GM21619 (cell line): Measurements from ENCODE around the gene IVD.

Experiments
- ATAC-seq: cut with Tn5 transposase; IDR thresholded peaks from one replicate; pipeline ENCODE4 v1.9.1; 2021; ENCODE audit not compliant: unreplicated experiment

The IVD gene

GRCh38 chr15:40456299-40456712 is 50.7 kb downstream of the IVD start:
- no peak for ATAC-seq

GRCh38 chr15:40456738-40457137 is 51.1 kb downstream of the IVD start:
- ATAC-seq, result no peak

GRCh38 chr15:40458495-40459371 is 53.1 kb downstream of the IVD start:
- ATAC-seq, result no peak

- no peak for ATAC-seq
Observed at GRCh38 chr15:40459391-40460015, 53.9 kb downstream of the IVD start.

GRCh38 chr15:40460404-40460803 is 54.8 kb downstream of the IVD start:
- no peak for ATAC-seq

GRCh38 chr15:40461958-40462357 is 56.4 kb downstream of the IVD start:
- no peak for ATAC-seq

- ATAC-seq, result no peak
Observed at GRCh38 chr15:40463279-40463678, 57.7 kb downstream of the IVD start.

GRCh38 chr15:40463886-40464545 is 58.4 kb downstream of the IVD start:
- ATAC-seq, result no peak

GRCh38 chr15:40464595-40465185 is 59.1 kb downstream of the IVD start:
- ATAC-seq, result no peak

- ATAC-seq, result no peak
Observed at GRCh38 chr15:40465939-40466338, 60.3 kb downstream of the IVD start.

- no peak for ATAC-seq
Observed at GRCh38 chr15:40466426-40467260, 61.0 kb downstream of the IVD start.

- no peak for ATAC-seq
Observed at GRCh38 chr15:40467261-40467615, 61.6 kb downstream of the IVD start.

- ATAC-seq, result no peak
Observed at GRCh38 chr15:40468898-40469331, 63.3 kb downstream of the IVD start.

GRCh38 chr15:40469776-40470390 is 64.3 kb downstream of the IVD start:
- ATAC-seq, result no peak

GRCh38 chr15:40470423-40471104 is 65.0 kb downstream of the IVD start, which contains the start of gene CHST14:
Gene CHST14, plus strand, starts transcription at chr15:40470984. Its CDS starts 230 bp downstream, at chr15:40471214.
- peak; percentile 63 for ATAC-seq
